Effector memory CD4-positive, alpha-beta T cell (primary cell): ENCODE measurements around the gene EMILIN2.
"Not testable (repeated sequence)": the region's sequence is repeated elsewhere in the genome, so short reads cannot be mapped to it uniquely, and the experiment has no call there.

Source experiments
- DNase-seq, 3 donors: peaks; one replicate each; pipeline ENCODE4 v3.0.0-alpha.2; 2020
- H3K27ac ChIP-seq: 2 replicates; pipeline ENCODE4 v1.7.0; 2013; ENCODE audit warnings: mild to moderate bottlenecking, low read length, moderate library complexity; ENCODE audit not compliant: insufficient read depth, poor library complexity, severe bottlenecking
- H3K27me3 ChIP-seq: replicated peaks from 2 replicates; pipeline ENCODE4 v1.7.0; 2013; ENCODE audit warnings: mild to moderate bottlenecking, low read length; ENCODE audit not compliant: insufficient read depth, control insufficient read depth, poor library complexity, severe bottlenecking
- H3K36me3 ChIP-seq: 2 replicates; pipeline ENCODE4 v1.7.0; 2013; ENCODE audit warnings: mild to moderate bottlenecking, low read length, moderate library complexity; ENCODE audit not compliant: control insufficient read depth, insufficient read depth
- H3K4me1 ChIP-seq: 2 replicates; pipeline ENCODE4 v1.7.0; 2013; ENCODE audit warnings: low read length, mild to moderate bottlenecking; ENCODE audit not compliant: control insufficient read depth, insufficient read depth, poor library complexity, severe bottlenecking
- H3K4me3 ChIP-seq: 2 replicates; pipeline ENCODE4 v1.7.0; 2013; ENCODE audit warnings: low read length, low read depth, mild to moderate bottlenecking; ENCODE audit not compliant: insufficient read depth, poor library complexity, severe bottlenecking
- H3K9me3 ChIP-seq: 2 replicates; pipeline ENCODE4 v1.7.0; 2013; ENCODE audit warnings: mild to moderate bottlenecking, low read length, moderate library complexity; ENCODE audit not compliant: control insufficient read depth

The EMILIN2 gene

DNA sequence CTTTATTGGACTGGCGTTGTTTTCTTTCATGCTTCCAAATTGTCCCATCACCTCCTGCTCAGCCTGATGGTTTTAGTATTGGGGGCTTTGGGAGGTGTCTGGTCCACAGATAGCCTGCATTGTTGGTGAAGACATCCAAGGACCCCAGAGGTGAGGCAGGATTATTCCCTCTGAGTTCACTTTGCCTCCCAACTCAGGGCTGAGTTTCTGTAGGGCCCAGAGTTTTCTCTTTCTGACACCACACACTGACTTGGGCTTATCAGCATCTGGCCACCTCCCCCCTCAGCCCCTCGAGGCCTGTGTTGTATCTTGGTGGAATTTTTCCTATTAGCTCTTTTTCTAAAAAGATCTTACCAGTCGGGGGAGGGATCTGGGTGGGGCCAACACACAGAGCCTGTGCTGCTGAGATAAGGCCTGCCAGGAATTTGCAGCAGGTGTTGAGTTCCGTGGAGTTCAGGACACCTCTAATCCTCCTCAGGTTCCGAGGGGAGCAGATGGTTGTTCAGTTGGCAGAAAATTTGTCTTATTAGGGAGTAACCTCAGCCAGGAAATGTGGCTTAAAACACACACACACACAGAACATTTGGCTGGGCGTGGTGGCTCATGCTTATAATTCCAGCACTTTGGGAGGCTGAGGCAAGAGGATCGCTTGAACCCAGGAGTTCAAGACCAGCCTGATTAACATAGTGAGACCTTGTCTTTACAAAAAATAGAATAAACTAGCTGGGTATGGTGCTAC is 7.3 kb downstream of the EMILIN2 start:
- DNase-seq, result no peak
- Histone ChIP-seq H3K27ac (no peak overlapping the region), H3K4me1 (no peaks in the 10 kb centered on the region), H3K36me3 (no peaks in the 10 kb centered on the region), H3K4me3 (no peak overlapping the region), H3K9me3 (no peaks in the 10 kb centered on the region), H3K27me3 (peaks cover 7% of the 10 kb centered on the region)

DNA sequence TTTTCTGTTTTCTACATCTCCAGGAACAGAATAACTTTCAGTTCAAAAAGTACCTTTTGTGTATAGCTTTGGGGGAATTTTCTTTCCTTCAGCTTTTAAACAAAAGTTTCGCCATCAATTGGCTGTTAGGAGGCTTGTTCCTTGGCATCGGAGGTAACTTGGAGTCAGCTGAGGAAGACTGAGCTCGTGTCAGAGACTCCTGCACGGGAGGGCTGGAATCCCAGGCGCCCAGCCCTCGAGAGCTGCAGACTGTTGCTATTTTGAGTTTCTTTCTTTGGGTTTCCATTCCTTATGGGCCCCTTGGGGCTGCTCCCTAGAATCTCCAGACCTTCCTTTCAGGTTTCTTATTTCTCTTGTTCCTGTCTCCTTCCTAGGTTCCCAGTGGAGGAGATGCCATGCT is 8.1 kb downstream of the EMILIN2 start:
- Histone ChIP-seq H3K4me1 (no peaks in the 10 kb centered on the region), H3K4me3 (no peak overlapping the region), H3K27me3 (peaks cover 7% of the 10 kb centered on the region), H3K27ac (no peak overlapping the region), H3K36me3 (no peaks in the 10 kb centered on the region), H3K9me3 (no peaks in the 10 kb centered on the region)
- DNase-seq, result no peak

DNA sequence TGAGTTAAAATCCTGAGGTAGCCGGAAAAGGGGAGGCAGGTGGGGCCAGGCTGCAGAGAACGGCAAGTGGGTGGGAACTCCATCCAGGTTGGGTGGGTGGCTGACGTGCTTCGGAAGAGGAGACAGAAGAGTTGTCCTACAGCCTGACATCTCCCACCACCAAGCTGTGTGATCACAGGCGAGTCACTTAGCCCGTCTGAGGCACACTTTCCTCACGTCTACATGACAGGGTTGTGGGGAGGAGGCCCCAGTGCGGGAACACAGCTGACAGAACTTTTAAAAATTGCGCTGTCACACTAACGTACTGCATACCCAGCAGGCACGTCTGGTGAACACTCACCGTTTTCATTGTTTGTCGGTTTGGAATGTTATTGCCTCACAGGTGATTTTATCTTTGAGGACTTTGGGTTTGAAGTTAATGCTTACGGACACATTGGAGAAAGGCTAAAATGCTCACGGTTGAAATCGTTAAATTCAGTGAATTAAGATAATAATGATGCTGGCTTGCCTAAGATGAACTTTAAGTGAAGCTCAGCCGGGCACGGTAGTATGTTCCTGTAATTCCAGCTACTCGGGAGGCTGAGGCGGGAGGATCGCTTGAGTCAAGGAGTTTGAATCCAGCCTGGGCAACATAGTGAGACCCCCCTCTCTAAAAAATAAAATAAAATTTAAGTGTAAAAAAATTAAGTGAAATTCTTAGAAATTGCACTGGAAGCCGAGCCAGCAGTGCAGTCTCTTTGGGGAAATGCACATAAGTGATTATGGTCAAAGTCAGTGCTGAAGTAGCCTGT is 8.9 kb downstream of the EMILIN2 start:
- Histone ChIP-seq H3K27me3 (peaks cover 3% of the 10 kb centered on the region), H3K4me3 (no peak overlapping the region), H3K27ac (no peak overlapping the region), H3K4me1 (no peaks in the 10 kb centered on the region), H3K9me3 (no peaks in the 10 kb centered on the region), H3K36me3 (no peaks in the 10 kb centered on the region)
- DNase-seq, result no peak

DNA sequence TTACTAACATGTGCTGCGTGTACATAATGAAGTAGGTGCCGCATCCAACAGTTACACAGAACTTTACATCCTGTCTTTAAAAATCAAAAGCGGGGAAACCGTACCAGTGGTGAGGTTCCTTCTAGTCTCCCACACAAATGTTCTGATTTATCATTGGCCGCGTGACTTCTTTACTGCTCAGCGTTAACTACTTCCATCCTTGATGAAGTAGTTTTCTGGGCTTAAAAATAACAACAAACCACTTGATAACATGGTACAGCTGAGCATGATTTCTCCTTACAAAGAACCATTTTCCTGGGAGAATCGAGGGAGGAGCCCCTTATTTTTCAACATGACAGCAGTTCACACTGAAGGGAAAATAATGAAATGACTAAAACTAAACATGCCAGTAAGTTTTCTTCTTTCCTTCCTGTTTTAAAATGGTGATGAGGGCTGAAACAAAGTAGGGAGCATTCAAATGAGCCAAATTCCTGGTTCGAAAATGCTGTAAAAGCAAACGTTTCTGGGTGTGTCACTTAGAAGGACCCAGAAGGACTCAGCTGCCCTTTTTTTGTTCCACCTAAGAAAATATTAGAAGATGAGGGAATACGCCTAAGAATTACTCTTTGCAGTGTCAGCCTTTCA is 9.9 kb downstream of the EMILIN2 start:
- Histone ChIP-seq H3K9me3 (no peaks in the 10 kb centered on the region), H3K4me1 (no peaks in the 10 kb centered on the region), H3K27me3 (no peaks in the 10 kb centered on the region), H3K27ac (no peak overlapping the region), H3K4me3 (no peak overlapping the region), H3K36me3 (no peaks in the 10 kb centered on the region)
- DNase-seq, result no peak

DNA sequence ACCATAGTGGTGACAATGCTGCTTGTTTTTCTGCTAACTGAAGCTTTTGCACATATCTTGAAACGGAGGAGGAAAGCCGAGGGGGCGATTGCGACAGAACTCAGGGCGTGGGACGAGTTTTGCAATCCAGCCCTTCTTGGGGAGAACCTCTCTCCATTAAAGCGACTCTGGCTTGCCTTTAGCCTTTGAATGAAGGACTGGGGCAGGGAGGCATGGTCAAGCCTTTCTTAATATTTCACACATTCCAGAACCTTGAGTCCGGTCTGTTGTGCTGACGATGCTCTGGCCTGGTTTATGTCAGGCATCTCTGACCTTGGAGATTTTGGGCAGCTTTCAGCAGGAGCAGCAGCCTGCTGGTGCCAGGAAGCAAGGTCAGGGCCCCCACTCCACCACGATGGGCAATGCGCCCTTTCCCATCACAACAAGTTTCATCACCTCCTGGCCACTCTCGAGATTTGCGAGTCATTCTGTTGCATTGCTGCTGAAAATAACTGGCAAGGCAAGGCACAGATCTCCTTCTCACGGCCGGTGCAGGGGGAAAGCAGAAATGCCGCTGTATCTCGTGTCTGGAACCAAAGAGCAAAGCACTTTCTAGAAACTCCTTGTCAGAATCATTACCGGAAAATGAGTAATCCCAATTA is 10.8 kb downstream of the EMILIN2 start:
- DNase-seq, result no peak
- no peaks in the 10 kb centered on the region for H3K4me1 ChIP-seq
- no peak overlapping the region for H3K27ac ChIP-seq

DNA sequence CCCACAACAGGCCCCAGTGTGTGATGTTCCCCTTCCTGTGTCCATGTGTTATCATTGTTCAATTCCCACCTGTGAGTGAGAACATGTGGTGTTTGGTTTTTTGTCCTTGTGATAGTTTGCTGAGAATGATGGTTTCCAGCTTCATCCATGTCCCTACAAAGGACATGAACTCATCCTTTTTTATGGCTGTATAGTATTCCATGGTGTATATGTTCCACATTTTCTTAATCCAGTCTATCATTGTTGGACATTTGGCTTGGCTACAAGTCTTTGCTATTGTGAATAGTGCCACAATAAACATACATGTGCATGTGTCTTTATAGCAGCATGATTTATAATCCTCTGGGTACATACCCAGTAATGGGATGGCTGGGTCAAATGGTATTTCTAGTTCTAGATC is 13.6 kb downstream of the EMILIN2 start:
- not testable (repeated sequence) for DNase-seq, H3K36me3 ChIP-seq, H3K4me3 ChIP-seq, H3K27me3 ChIP-seq, H3K27ac ChIP-seq, H3K9me3 ChIP-seq, H3K4me1 ChIP-seq

More for the DNA sequence above, 10.8 kb downstream of the EMILIN2 start:
- Histone ChIP-seq H3K9me3 (no peaks in the 10 kb centered on the region), H3K27me3 (no peaks in the 10 kb centered on the region), H3K36me3 (no peaks in the 10 kb centered on the region), H3K4me3 (no peak overlapping the region)

DNA sequence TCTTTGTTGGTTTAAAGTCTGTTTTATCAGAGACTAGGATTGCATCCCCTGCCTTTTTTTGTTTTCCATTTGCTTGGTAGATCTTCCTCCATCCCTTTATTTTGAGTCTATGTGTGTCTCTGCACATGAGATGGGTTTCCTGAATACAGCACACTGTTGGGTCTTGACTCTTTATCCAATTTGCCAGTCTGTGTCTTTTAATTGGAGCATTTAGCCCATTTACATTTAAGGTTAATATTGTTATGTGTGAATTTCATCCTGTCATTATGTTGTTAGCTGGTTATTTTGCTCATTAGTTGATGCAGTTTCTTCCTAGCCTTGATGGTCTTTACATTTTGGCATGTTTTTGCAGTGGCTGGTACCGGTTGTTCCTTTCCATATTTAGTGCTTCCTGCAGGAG is 17.2 kb downstream of the EMILIN2 start:
- H3K4me3 ChIP-seq, H3K27me3 ChIP-seq, H3K36me3 ChIP-seq, H3K9me3 ChIP-seq, H3K27ac ChIP-seq, H3K4me1 ChIP-seq, DNase-seq: not testable (repeated sequence)

DNA sequence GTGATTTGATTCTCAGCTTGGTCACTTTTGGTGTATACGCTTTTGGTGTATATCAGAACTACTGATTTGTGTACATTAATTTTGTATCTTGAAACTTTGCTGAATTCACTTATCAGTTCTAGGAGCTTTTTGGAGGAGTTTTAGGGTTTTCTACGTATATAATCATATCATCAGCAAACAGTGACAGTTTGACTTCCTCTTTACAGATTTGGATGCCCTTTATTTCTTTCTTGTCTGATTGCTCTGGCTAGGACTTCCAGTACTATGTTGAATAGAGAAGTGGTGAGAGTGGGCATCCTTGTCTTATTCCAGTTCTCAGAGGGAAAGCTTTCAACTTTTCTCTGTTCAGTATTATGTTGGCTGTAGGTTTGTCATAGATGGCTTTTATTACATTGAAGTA is 19.7 kb downstream of the EMILIN2 start:
- not testable (repeated sequence) for H3K4me3 ChIP-seq, H3K36me3 ChIP-seq, H3K27me3 ChIP-seq, DNase-seq, H3K27ac ChIP-seq, H3K4me1 ChIP-seq, H3K9me3 ChIP-seq

DNA sequence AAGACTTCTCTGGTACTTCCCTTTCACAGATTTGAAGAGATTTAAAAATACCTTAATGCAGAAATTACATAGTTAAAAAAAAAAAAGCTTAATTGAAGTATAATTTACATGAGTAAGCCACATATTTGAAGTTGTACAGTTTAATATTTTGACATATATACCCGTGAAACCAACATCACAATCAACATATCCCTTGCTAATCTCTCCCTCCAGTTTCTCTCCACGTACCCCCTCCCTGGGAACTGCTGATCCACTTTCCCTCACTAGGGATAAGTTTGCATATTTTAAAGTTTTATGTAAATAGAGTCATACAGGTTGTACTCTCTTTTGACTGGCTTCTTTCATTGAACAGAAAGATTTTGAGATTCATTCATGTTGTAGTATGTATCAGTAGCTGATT is 22.4 kb downstream of the EMILIN2 start:
- Histone ChIP-seq H3K4me1 (no peaks in the 10 kb centered on the region), H3K27me3 (no peaks in the 10 kb centered on the region), H3K27ac (no peak overlapping the region), H3K36me3 (no peaks in the 10 kb centered on the region), H3K4me3 (no peak overlapping the region), H3K9me3 (no peaks in the 10 kb centered on the region)
- DNase-seq, result no peak
